GM23338 (cell line): ENCODE data around the gene CAMTA1. TPM values are rescaled to one million over a fixed set of nuclear protein-coding genes. Genes with fewer than 3 reads are reported as not detected.

Experiments used
- ATAC-seq: fragments of 200-7000 bp; cut with Tn5 transposase; 3 replicates; pipeline ENCODE4 v1.9.1; 2020
- DNase-seq: peaks from one replicate; pipeline ENCODE4 v3.0.0-alpha.2; 2015; ENCODE audit warnings: low spot score
- H2AFZ ChIP-seq: fragments of 200-600 bp; sonication (generic); 2 replicates; pipeline ENCODE4 v1.8.0; 2016; ENCODE audit warnings: antibody characterized with exemption, mild to moderate bottlenecking, moderate library complexity
- H3F3A ChIP-seq: fragments of 200-600 bp; sonication (generic); replicated peaks from 2 replicates; pipeline ENCODE4 v1.8.0; 2017; ENCODE audit warnings: antibody characterized with exemption, mixed run types, low read depth
- H3K27ac ChIP-seq: fragments of 200-600 bp; sonication (generic); 2 replicates; pipeline ENCODE4 v1.6.1; 2016; ENCODE audit warnings: low read depth
- H3K27me3 ChIP-seq: fragments of 200-600 bp; sonication (generic); 2 replicates; pipeline ENCODE4 v1.8.0; 2016; ENCODE audit warnings: mild to moderate bottlenecking, mixed run types, moderate library complexity; ENCODE audit not compliant: insufficient read depth
- H3K36me3 ChIP-seq: fragments of 200-600 bp; sonication (generic); 2 replicates; pipeline ENCODE4 v1.8.0; 2016; ENCODE audit warnings: mild to moderate bottlenecking; ENCODE audit not compliant: insufficient read depth
- H3K4me1 ChIP-seq: fragments of 200-600 bp; sonication (generic); 2 replicates; pipeline ENCODE4 v1.8.0; 2016; ENCODE audit warnings: mild to moderate bottlenecking, moderate library complexity; ENCODE audit not compliant: insufficient read depth
- H3K4me2 ChIP-seq: fragments of 200-600 bp; sonication (generic); 2 replicates; pipeline ENCODE4 v1.7.1; 2017; ENCODE audit warnings: mixed run types
- H3K4me3 ChIP-seq: fragments of 200-600 bp; sonication (generic); 2 replicates; pipeline ENCODE4 v1.6.1; 2016; ENCODE audit warnings: mixed run types
- H3K79me2 ChIP-seq: fragments of 200-600 bp; sonication (generic); replicated peaks from 2 replicates; pipeline ENCODE4 v1.8.0; 2017; ENCODE audit warnings: mild to moderate bottlenecking; ENCODE audit not compliant: insufficient read depth
- H3K9me2 ChIP-seq: fragments of 200-600 bp; sonication (generic); 2 replicates; pipeline ENCODE4 v1.8.0; 2017; ENCODE audit not compliant: insufficient read depth
- H4K20me1 ChIP-seq: fragments of 200-600 bp; sonication (generic); replicated peaks from 2 replicates; pipeline ENCODE4 v1.8.0; 2017; ENCODE audit warnings: mild to moderate bottlenecking; ENCODE audit not compliant: insufficient read depth
- H3K27ac Mint-ChIP-seq: 2 replicates; pipeline ENCODE4 v1.8.0; 2020; ENCODE audit warnings: inconsistent platforms, mild to moderate bottlenecking, moderate library complexity, mixed read lengths
- H3K27me3 Mint-ChIP-seq: 3 replicates; pipeline ENCODE4 v1.8.0; 2022; ENCODE audit warnings: low read depth, mild to moderate bottlenecking, moderate library complexity, mixed read lengths, inconsistent platforms; ENCODE audit not compliant: insufficient read depth, poor library complexity
- H3K36me3 Mint-ChIP-seq: 3 replicates; pipeline ENCODE4 v1.8.0; 2021; ENCODE audit warnings: low read depth, mild to moderate bottlenecking, inconsistent platforms, moderate library complexity, mixed read lengths
- H3K4me1 Mint-ChIP-seq: 3 replicates; pipeline ENCODE4 v1.8.0; 2020; ENCODE audit warnings: mild to moderate bottlenecking, inconsistent platforms, mixed read lengths
- H3K4me3 Mint-ChIP-seq: 3 replicates; pipeline ENCODE4 v1.8.0; 2021; ENCODE audit warnings: moderate library complexity, mild to moderate bottlenecking, inconsistent platforms, mixed read lengths
- H3K9me3 Mint-ChIP-seq: 3 replicates; pipeline ENCODE4 v1.8.0; 2020; ENCODE audit warnings: moderate library complexity, mild to moderate bottlenecking, inconsistent platforms, mixed read lengths
- CREB1 ChIP-seq: fragments of 250-450 bp; sonication (Bioruptor Pico); IDR thresholded peaks from 2 replicates; pipeline ENCODE4 v1.5.0; 2020; ENCODE audit warnings: low read depth, mild to moderate bottlenecking, moderate library complexity
- EZH2 ChIP-seq: fragments of 200-600 bp; sonication (generic); IDR thresholded peaks from one replicate; pipeline ENCODE4 v1.8.0; 2017; ENCODE audit warnings: antibody characterized with exemption, mild to moderate bottlenecking, low read depth; ENCODE audit not compliant: unreplicated experiment
- EZH2phosphoT487 ChIP-seq: fragments of 200-600 bp; sonication (generic); IDR thresholded peaks from one replicate; pipeline ENCODE4 v1.8.1; 2018; ENCODE audit warnings: antibody characterized with exemption; ENCODE audit not compliant: unreplicated experiment
- JUNB ChIP-seq: IDR thresholded peaks from one replicate; pipeline ENCODE4 v1.6.1; 2016; ENCODE audit warnings: antibody characterized with exemption; ENCODE audit not compliant: unreplicated experiment
- ZNF114 ChIP-seq: fragments of 250-450 bp; sonication (Bioruptor Pico); IDR thresholded peaks from 2 replicates; pipeline ENCODE4 v1.5.0; 2020; ENCODE audit warnings: mild to moderate bottlenecking, moderate library complexity
- ZNF331 ChIP-seq: fragments of 250-450 bp; sonication (Bioruptor Pico); IDR thresholded peaks from 2 replicates; pipeline ENCODE4 v1.5.0; 2020; ENCODE audit warnings: low read depth, mild to moderate bottlenecking, moderate library complexity
- polyA plus RNA-seq: library from polyadenylated mRNA; unstranded; fragments of >200 nt; fragmentation: Nextera tagmentation; extraction: Ambion mirVana; gene quantifications from 2 replicates; pipeline ENCODE4 v1.2.1, GENCODE V29; 2016
- total RNA-seq: library from RNA; depleted of rRNA; stranded (reverse); fragments of >200 nt; shearing (Covaris generic); gene quantifications from 2 replicates; pipeline ENCODE4 v1.2.3, GENCODE V29; 2014
- TF ChIP-seq, protein P1 (sequence below): IDR thresholded peaks from 2 replicates; pipeline ENCODE4 v1.6.1; 2016; ENCODE audit warnings: antibody characterized with exemption
- TF ChIP-seq, protein P2 (sequence below): IDR thresholded peaks from one replicate; pipeline ENCODE4 v1.6.1; 2018; ENCODE audit warnings: antibody characterized with exemption; ENCODE audit not compliant: unreplicated experiment

Gene CAMTA1
- total and polyA plus RNA-seq, 2 experiments from 2014 or later: 115 to 519 TPM

GRCh38 chr1:7045897-7046296 lies 260.6 kb downstream of the CAMTA1 start:
- Histone ChIP-seq H3K79me2 (no peaks in the 10 kb centered on the region), H3K9me2 (no peaks in the 10 kb centered on the region), H3K4me3 (no peak overlapping the region), H4K20me1 (no peaks in the 10 kb centered on the region), H3K27me3 (no peaks in the 10 kb centered on the region), H3K4me2 (no peak overlapping the region), H3K4me1 (peaks cover 17% of the 10 kb centered on the region; the same call in 1 of the 2 replicates), H2AFZ (no peak overlapping the region), H3K36me3 (no peaks in the 10 kb centered on the region), H3F3A (no peaks in the 10 kb centered on the region), H3K27ac (no peak overlapping the region)
- Mint-ChIP-seq H3K4me3 (no peak overlapping the region), H3K36me3 (no peaks in the 10 kb centered on the region), H3K9me3 (no peaks in the 10 kb centered on the region), H3K27me3 (peaks cover 8% of the 10 kb centered on the region), H3K27ac (no peak overlapping the region), H3K4me1 (peaks cover 31% of the 10 kb centered on the region)
- DNase-seq: no peak
- no peak for ATAC-seq
- no peak for TF ChIP-seq EZH2phosphoT487
- TF ChIP-seq ZNF331 (CRISPR knock-in tag): no peak
- no peak for TF ChIP-seq CREB1 (CRISPR knock-in tag)

DNA sequence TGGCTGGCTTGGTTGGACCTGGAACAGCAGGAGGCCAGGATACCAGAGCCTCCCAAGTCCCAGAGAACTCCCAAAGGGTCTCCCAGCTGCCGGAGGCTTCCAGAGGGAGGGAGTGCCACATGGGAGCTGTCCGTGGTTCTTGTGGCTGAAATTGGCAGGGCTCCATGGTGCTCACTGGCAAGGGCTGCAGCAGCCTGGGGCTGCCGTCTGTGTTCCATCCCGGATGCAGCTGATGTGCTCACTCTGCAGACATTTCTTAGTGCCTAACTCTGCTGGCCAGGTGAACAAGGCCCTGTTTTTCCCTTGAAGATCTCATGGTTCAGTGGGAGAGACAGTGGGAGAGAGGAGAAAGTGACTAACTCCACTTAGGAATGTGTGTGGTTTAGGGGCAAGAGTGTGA lies 261.1 kb downstream of the CAMTA1 start:
- no peak overlapping the region for H3K4me2 ChIP-seq
- peak; percentile 79 for DNase-seq
- no peaks in the 10 kb centered on the region for H3K9me3 Mint-ChIP-seq
- TF ChIP-seq, protein P1, sequence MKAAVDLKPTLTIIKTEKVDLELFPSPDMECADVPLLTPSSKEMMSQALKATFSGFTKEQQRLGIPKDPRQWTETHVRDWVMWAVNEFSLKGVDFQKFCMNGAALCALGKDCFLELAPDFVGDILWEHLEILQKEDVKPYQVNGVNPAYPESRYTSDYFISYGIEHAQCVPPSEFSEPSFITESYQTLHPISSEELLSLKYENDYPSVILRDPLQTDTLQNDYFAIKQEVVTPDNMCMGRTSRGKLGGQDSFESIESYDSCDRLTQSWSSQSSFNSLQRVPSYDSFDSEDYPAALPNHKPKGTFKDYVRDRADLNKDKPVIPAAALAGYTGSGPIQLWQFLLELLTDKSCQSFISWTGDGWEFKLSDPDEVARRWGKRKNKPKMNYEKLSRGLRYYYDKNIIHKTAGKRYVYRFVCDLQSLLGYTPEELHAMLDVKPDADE: no peak
- no peak for TF ChIP-seq ZNF331 (CRISPR knock-in tag)
- no peak for TF ChIP-seq CREB1 (CRISPR knock-in tag)
- TF ChIP-seq, protein P2, sequence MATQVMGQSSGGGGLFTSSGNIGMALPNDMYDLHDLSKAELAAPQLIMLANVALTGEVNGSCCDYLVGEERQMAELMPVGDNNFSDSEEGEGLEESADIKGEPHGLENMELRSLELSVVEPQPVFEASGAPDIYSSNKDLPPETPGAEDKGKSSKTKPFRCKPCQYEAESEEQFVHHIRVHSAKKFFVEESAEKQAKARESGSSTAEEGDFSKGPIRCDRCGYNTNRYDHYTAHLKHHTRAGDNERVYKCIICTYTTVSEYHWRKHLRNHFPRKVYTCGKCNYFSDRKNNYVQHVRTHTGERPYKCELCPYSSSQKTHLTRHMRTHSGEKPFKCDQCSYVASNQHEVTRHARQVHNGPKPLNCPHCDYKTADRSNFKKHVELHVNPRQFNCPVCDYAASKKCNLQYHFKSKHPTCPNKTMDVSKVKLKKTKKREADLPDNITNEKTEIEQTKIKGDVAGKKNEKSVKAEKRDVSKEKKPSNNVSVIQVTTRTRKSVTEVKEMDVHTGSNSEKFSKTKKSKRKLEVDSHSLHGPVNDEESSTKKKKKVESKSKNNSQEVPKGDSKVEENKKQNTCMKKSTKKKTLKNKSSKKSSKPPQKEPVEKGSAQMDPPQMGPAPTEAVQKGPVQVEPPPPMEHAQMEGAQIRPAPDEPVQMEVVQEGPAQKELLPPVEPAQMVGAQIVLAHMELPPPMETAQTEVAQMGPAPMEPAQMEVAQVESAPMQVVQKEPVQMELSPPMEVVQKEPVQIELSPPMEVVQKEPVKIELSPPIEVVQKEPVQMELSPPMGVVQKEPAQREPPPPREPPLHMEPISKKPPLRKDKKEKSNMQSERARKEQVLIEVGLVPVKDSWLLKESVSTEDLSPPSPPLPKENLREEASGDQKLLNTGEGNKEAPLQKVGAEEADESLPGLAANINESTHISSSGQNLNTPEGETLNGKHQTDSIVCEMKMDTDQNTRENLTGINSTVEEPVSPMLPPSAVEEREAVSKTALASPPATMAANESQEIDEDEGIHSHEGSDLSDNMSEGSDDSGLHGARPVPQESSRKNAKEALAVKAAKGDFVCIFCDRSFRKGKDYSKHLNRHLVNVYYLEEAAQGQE: peak; percentile 88
- TF ChIP-seq EZH2: no peak
- no peak for TF ChIP-seq JUNB
- no peak for TF ChIP-seq ZNF114 (CRISPR knock-in tag)
- peaks cover 31% of the 10 kb centered on the region for H3K4me1 Mint-ChIP-seq
- H3K27ac ChIP-seq: no peak overlapping the region
- H3F3A ChIP-seq: no peaks in the 10 kb centered on the region
- H3K4me3 Mint-ChIP-seq: no peak overlapping the region
- H3K36me3 Mint-ChIP-seq: no peaks in the 10 kb centered on the region
- H3K79me2 ChIP-seq: no peaks in the 10 kb centered on the region
- no peaks in the 10 kb centered on the region for H3K27me3 ChIP-seq
- peaks cover 17% of the 10 kb centered on the region; the same call in 1 of the 2 replicates for H3K4me1 ChIP-seq
- no peak overlapping the region for H3K4me3 ChIP-seq
- no peaks in the 10 kb centered on the region for H3K36me3 ChIP-seq
- H3K27ac Mint-ChIP-seq: no peak overlapping the region
- ATAC-seq: peak; percentile 66
- no peak overlapping the region for H2AFZ ChIP-seq
- peaks cover 8% of the 10 kb centered on the region for H3K27me3 Mint-ChIP-seq
- H3K9me2 ChIP-seq: no peaks in the 10 kb centered on the region
- H4K20me1 ChIP-seq: no peaks in the 10 kb centered on the region
